GM19025 (cell line): ENCODE results near the gene STK24.
"Not testable (repeated sequence)": the region's sequence is repeated elsewhere in the genome, so short reads cannot be mapped to it uniquely, and the experiment has no call there.

Source experiments
- ATAC-seq: cut with Tn5 transposase; IDR thresholded peaks from one replicate; pipeline ENCODE4 v1.9.1; 2021; ENCODE audit warnings: mild to moderate bottlenecking, low read depth, moderate library complexity; ENCODE audit not compliant: unreplicated experiment

The STK24 gene

GRCh38 chr13:98576963-98577835 is at the start of gene STK24:
Gene STK24, minus strand, starts transcription at chr13:98577107. Its CDS starts 321 bp downstream, at chr13:98576786.
- peak; percentile 68 for ATAC-seq

GRCh38 chr13:98626298-98626935 is 49.5 kb upstream of the STK24 start:
- no peak for ATAC-seq

- not testable (repeated sequence) for ATAC-seq
Observed at GRCh38 chr13:98624589-98624988, 47.7 kb upstream of the STK24 start.

GRCh38 chr13:98622931-98623331 is 46.0 kb upstream of the STK24 start:
- no peak for ATAC-seq

- no peak for ATAC-seq
Observed at GRCh38 chr13:98619556-98619955, 42.6 kb upstream of the STK24 start.

GRCh38 chr13:98615595-98615994 is 38.7 kb upstream of the STK24 start:
- not testable (repeated sequence) for ATAC-seq

GRCh38 chr13:98613591-98613990 is 36.7 kb upstream of the STK24 start:
- ATAC-seq, result no peak

- ATAC-seq, result no peak
Observed at GRCh38 chr13:98609756-98610155, 32.8 kb upstream of the STK24 start.

GRCh38 chr13:98606296-98606695 is 29.4 kb upstream of the STK24 start:
- ATAC-seq, result no peak

- ATAC-seq, result no peak
Observed at GRCh38 chr13:98599502-98600328, 22.8 kb upstream of the STK24 start.

- no peak for ATAC-seq
Observed at GRCh38 chr13:98598043-98598442, 21.1 kb upstream of the STK24 start.

- ATAC-seq, result no peak
Observed at GRCh38 chr13:98595134-98595533, 18.2 kb upstream of the STK24 start.

GRCh38 chr13:98592362-98592732 is 15.4 kb upstream of the STK24 start:
- ATAC-seq, result no peak

- ATAC-seq, result no peak
Observed at GRCh38 chr13:98591721-98592361, 14.9 kb upstream of the STK24 start.

GRCh38 chr13:98590471-98590870 is 13.6 kb upstream of the STK24 start:
- not testable (repeated sequence) for ATAC-seq

GRCh38 chr13:98589516-98589915 is 12.6 kb upstream of the STK24 start:
- not testable (repeated sequence) for ATAC-seq

- ATAC-seq, result no peak
Observed at GRCh38 chr13:98586400-98587345, 9.8 kb upstream of the STK24 start.

GRCh38 chr13:98585946-98586345 is 9.0 kb upstream of the STK24 start:
- no peak for ATAC-seq

GRCh38 chr13:98585398-98585754 is 8.5 kb upstream of the STK24 start:
- ATAC-seq, result no peak
